ENCODE results near the gene SMIM20. TPM values are rescaled to one million over a fixed set of nuclear protein-coding genes. Genes with fewer than 3 reads are reported as not detected.

The SMIM20 gene
- total and polyA plus RNA-seq, 10 donors, result 15.7 to 61.0 (median 21.4) TPM

DNA sequence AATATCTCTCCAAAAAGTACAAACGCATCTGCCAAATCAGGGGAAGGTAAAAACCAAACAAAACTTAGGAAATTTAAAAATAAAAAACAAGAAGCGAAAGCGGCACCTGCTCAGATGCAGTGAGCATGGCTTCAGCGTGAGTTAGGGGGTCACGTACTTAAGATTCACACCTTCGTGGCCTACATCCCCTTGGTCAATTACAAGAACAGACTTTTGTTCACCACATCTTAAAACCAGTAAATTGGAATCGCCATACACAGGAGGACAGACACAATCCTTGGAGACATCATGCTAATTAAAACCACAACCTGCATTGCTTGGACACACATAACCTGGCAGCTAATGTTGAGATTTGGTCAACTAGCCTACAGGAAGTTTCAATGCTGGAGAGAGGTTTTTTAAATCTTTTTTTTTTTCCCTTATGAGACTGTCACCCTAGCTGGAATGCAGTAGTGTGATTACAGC, 38.7 kb upstream of the SMIM20 start:
- intact Hi-C loops (cut with DNase I; ENCODE audit: low total_unique reads), result no loop called here
- H3K27me3 ChIP-seq (replicated peaks in 1 of 7), result no peaks in the 10 kb centered on the region
- H3K27ac ChIP-seq, result peak overlapping the region; percentile 54 to 84 (median 74)
- H3K4me1 ChIP-seq, result peaks cover 15 to 99% (median 39%) of the 10 kb centered on the region in 6 donors
- H3K9me3 ChIP-seq, result no peaks in the 10 kb centered on the region
- WGBS, 5 donors, result 60 to 84% (median 75%) methylated on average over 7 of the region's 7 CpGs
- TF ChIP-seq POLR2AphosphoS5 (IDR thresholded peaks at IDR 0.05), result peak in 1 of 3 donors; percentile 71
- TF ChIP-seq, protein P1, sequence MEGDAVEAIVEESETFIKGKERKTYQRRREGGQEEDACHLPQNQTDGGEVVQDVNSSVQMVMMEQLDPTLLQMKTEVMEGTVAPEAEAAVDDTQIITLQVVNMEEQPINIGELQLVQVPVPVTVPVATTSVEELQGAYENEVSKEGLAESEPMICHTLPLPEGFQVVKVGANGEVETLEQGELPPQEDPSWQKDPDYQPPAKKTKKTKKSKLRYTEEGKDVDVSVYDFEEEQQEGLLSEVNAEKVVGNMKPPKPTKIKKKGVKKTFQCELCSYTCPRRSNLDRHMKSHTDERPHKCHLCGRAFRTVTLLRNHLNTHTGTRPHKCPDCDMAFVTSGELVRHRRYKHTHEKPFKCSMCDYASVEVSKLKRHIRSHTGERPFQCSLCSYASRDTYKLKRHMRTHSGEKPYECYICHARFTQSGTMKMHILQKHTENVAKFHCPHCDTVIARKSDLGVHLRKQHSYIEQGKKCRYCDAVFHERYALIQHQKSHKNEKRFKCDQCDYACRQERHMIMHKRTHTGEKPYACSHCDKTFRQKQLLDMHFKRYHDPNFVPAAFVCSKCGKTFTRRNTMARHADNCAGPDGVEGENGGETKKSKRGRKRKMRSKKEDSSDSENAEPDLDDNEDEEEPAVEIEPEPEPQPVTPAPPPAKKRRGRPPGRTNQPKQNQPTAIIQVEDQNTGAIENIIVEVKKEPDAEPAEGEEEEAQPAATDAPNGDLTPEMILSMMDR (IDR thresholded peaks at IDR 0.05 in 8 of 11, conservative IDR thresholded peaks at IDR 0.05 in 3 of 11), result no peak
- no peaks in the 10 kb centered on the region for H3K36me3 ChIP-seq
- no peak overlapping the region for H3K4me3 ChIP-seq
- no peak for DNase-seq

GRCh38 chr4:25878676-25879075, 35.3 kb upstream of the SMIM20 start:
- Histone ChIP-seq H3K27me3 (replicated peaks in 1 of 7) (no peaks in the 10 kb centered on the region), H3K4me1 (peaks cover 11 to 77% (median 36%) of the 10 kb centered on the region in 6 donors), H3K27ac (peak overlapping the region in 7 of 8 donors; percentile 42 to 84 (median 58)), H3K4me3 (no peak overlapping the region), H3K9me3 (no peaks in the 10 kb centered on the region), H3K36me3 (no peaks in the 10 kb centered on the region)
- no peak for DNase-seq
- TF ChIP-seq POLR2AphosphoS5 (IDR thresholded peaks at IDR 0.05) (peak in 1 of 3 donors; percentile 35), POLR2A (IDR thresholded peaks at IDR 0.05) (no peak)
- TF ChIP-seq, protein P1 (IDR thresholded peaks at IDR 0.05 in 8 of 11, conservative IDR thresholded peaks at IDR 0.05 in 3 of 11), result no peak
- intact Hi-C loops (cut with DNase I; ENCODE audit: low total_unique reads), result no loop called here
- WGBS, 5 donors, result 38 to 66% (median 43%) methylated on average over 9 of the region's 9 CpGs

GRCh38 chr4:25879091-25879584, 34.9 kb upstream of the SMIM20 start:
- no peak for DNase-seq
- no peak for TF ChIP-seq POLR2A (IDR thresholded peaks at IDR 0.05)
- TF ChIP-seq, protein P1 (IDR thresholded peaks at IDR 0.05 in 8 of 11, conservative IDR thresholded peaks at IDR 0.05 in 3 of 11), result no peak
- TF ChIP-seq POLR2AphosphoS5 (IDR thresholded peaks at IDR 0.05), result no peak
- no peak overlapping the region for H3K4me3 ChIP-seq
- H3K4me1 ChIP-seq, result peaks cover 11 to 77% (median 37%) of the 10 kb centered on the region in 6 donors
- peak overlapping the region in 7 of 8 donors; percentile 26 to 84 (median 58) for H3K27ac ChIP-seq
- no peaks in the 10 kb centered on the region for H3K9me3 ChIP-seq
- no peaks in the 10 kb centered on the region for H3K27me3 ChIP-seq (replicated peaks in 1 of 7)
- H3K36me3 ChIP-seq, result no peaks in the 10 kb centered on the region
- intact Hi-C loops (cut with DNase I; ENCODE audit: low total_unique reads), result no loop called here
- 77 to 94% (median 82%) methylated on average over 9 of the region's 9 CpGs for WGBS, 5 donors

- H3K27me3 ChIP-seq (replicated peaks in 1 of 7), result no peaks in the 10 kb centered on the region
- H3K4me1 ChIP-seq, result peaks cover 10 to 77% (median 39%) of the 10 kb centered on the region in 6 donors
- H3K4me3 ChIP-seq, result no peak overlapping the region
- intact Hi-C loops (cut with DNase I; ENCODE audit: low total_unique reads), result no loop called here
- 90 to 98% (median 92%) methylated on average over 6 of the region's 6 CpGs for WGBS, 5 donors
- H3K36me3 ChIP-seq, result no peaks in the 10 kb centered on the region
- TF ChIP-seq, protein P1 (IDR thresholded peaks at IDR 0.05 in 8 of 11, conservative IDR thresholded peaks at IDR 0.05 in 3 of 11), result no peak
- no peak for TF ChIP-seq POLR2AphosphoS5 (IDR thresholded peaks at IDR 0.05)
- no peak for TF ChIP-seq POLR2A (IDR thresholded peaks at IDR 0.05)
- H3K9me3 ChIP-seq, result no peaks in the 10 kb centered on the region
- peak overlapping the region in 7 of 8 donors; percentile 21 to 84 (median 58) for H3K27ac ChIP-seq
- no peak for DNase-seq
Measured at GRCh38 chr4:25879587-25879986, 34.4 kb upstream of the SMIM20 start.

All from spleen (tissue), 11 donors.